H1 (cell line): ENCODE measurements around the gene PPEF2. TPM values are rescaled to one million over a fixed set of nuclear protein-coding genes. Genes with fewer than 3 reads are reported as not detected.

Source experiments
- CHD2 ChIP-seq: IDR thresholded peaks from 2 replicates; pipeline ENCODE4 v1.6.1; 2012; ENCODE audit warnings: low read length, improper control_type of control experiment
- NRF1 ChIP-seq: IDR thresholded peaks from 2 replicates; pipeline ENCODE4 v1.6.1; 2011; ENCODE audit warnings: mild to moderate bottlenecking, low read depth, low read length, improper control_type of control experiment
- POLR2A ChIP-seq, 2 experiments: IDR thresholded peaks; 1 replicate in 1 of 2; 2 replicates in 1 of 2; pipeline ENCODE4 v1.6.1; 2011; ENCODE audit warnings: low read depth in 2 of 2, low read length in 2 of 2, mild to moderate bottlenecking in 2 of 2; ENCODE audit errors: control extremely low read depth in 1 of 2
- polyA plus RNA-seq, 7 experiments: library from polyadenylated mRNA; depleted of rRNA in 3 of 7; stranded (reverse) in 5 of 7; unstranded in 2 of 7; fragments of >200 nt in 5 of 7; fragments of 200-250 nt in 2 of 7; gene quantifications; 1 replicate in 5 of 7; 2 replicates in 1 of 7; 4 replicates in 1 of 7; pipeline versions ENCODE4 v1.2.1 to v1.2.3, GENCODE V29; 2011 to 2013; ENCODE audit warnings: missing spikeins in 2 of 7, mixed read lengths in 2 of 7
- total RNA-seq: library from RNA; stranded (reverse); fragmentation: NEBNext Ultra II Directional; extraction: Animal tissue kit (Norgen Biotek cat#: 25700); gene quantifications from 2 replicates; pipeline ENCODE4 v1.2.1, GENCODE V29; 2021
- TF ChIP-seq, protein P1 (sequence below): fragments of 300-600 bp; sonication (generic); IDR thresholded peaks from 2 replicates; pipeline ENCODE4 v1.7.1; 2012; ENCODE audit warnings: low read length, moderate library complexity, mild to moderate bottlenecking, inconsistent platforms; ENCODE audit not compliant: insufficient replicate concordance
- TF ChIP-seq, protein P2 (sequence below), 3 experiments: IDR thresholded peaks; 1 replicate in 2 of 3; 2 replicates in 1 of 3; pipeline versions ENCODE4 v1.5.1 to v1.6.1; 2011; ENCODE audit warnings: low read length in 3 of 3, mild to moderate bottlenecking in 3 of 3, inconsistent platforms in 2 of 3, low read depth in 1 of 3, moderate library complexity in 1 of 3; ENCODE audit not compliant: insufficient read depth in 1 of 3; ENCODE audit errors: control extremely low read depth in 1 of 3

Gene PPEF2
- total and polyA plus RNA-seq, 2 of the 8 experiments (the other 6 are each of a cell fraction or from before 2014, with no cell fraction given): not detected

DNA sequence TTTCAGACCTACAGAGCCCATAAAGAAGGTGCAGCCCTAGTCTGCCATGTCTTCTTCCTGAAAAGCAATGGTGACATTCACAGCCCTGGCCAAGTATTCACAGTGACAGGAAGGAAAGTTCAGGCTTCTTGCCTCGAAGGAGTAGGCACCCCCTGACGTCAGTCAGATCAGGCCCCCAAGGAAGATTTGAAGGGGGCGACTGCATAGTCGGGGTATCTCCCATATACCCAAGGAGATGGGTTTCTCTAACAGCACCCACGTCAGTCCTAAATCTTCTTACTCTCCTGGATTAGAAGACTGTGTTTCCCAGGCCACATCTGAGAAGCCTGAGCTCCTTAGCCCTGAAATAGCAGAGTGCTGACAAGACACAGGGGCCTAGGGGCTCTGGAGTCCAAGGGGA lies at the start of gene PPEF2 (continued):
- TF ChIP-seq, protein P1, sequence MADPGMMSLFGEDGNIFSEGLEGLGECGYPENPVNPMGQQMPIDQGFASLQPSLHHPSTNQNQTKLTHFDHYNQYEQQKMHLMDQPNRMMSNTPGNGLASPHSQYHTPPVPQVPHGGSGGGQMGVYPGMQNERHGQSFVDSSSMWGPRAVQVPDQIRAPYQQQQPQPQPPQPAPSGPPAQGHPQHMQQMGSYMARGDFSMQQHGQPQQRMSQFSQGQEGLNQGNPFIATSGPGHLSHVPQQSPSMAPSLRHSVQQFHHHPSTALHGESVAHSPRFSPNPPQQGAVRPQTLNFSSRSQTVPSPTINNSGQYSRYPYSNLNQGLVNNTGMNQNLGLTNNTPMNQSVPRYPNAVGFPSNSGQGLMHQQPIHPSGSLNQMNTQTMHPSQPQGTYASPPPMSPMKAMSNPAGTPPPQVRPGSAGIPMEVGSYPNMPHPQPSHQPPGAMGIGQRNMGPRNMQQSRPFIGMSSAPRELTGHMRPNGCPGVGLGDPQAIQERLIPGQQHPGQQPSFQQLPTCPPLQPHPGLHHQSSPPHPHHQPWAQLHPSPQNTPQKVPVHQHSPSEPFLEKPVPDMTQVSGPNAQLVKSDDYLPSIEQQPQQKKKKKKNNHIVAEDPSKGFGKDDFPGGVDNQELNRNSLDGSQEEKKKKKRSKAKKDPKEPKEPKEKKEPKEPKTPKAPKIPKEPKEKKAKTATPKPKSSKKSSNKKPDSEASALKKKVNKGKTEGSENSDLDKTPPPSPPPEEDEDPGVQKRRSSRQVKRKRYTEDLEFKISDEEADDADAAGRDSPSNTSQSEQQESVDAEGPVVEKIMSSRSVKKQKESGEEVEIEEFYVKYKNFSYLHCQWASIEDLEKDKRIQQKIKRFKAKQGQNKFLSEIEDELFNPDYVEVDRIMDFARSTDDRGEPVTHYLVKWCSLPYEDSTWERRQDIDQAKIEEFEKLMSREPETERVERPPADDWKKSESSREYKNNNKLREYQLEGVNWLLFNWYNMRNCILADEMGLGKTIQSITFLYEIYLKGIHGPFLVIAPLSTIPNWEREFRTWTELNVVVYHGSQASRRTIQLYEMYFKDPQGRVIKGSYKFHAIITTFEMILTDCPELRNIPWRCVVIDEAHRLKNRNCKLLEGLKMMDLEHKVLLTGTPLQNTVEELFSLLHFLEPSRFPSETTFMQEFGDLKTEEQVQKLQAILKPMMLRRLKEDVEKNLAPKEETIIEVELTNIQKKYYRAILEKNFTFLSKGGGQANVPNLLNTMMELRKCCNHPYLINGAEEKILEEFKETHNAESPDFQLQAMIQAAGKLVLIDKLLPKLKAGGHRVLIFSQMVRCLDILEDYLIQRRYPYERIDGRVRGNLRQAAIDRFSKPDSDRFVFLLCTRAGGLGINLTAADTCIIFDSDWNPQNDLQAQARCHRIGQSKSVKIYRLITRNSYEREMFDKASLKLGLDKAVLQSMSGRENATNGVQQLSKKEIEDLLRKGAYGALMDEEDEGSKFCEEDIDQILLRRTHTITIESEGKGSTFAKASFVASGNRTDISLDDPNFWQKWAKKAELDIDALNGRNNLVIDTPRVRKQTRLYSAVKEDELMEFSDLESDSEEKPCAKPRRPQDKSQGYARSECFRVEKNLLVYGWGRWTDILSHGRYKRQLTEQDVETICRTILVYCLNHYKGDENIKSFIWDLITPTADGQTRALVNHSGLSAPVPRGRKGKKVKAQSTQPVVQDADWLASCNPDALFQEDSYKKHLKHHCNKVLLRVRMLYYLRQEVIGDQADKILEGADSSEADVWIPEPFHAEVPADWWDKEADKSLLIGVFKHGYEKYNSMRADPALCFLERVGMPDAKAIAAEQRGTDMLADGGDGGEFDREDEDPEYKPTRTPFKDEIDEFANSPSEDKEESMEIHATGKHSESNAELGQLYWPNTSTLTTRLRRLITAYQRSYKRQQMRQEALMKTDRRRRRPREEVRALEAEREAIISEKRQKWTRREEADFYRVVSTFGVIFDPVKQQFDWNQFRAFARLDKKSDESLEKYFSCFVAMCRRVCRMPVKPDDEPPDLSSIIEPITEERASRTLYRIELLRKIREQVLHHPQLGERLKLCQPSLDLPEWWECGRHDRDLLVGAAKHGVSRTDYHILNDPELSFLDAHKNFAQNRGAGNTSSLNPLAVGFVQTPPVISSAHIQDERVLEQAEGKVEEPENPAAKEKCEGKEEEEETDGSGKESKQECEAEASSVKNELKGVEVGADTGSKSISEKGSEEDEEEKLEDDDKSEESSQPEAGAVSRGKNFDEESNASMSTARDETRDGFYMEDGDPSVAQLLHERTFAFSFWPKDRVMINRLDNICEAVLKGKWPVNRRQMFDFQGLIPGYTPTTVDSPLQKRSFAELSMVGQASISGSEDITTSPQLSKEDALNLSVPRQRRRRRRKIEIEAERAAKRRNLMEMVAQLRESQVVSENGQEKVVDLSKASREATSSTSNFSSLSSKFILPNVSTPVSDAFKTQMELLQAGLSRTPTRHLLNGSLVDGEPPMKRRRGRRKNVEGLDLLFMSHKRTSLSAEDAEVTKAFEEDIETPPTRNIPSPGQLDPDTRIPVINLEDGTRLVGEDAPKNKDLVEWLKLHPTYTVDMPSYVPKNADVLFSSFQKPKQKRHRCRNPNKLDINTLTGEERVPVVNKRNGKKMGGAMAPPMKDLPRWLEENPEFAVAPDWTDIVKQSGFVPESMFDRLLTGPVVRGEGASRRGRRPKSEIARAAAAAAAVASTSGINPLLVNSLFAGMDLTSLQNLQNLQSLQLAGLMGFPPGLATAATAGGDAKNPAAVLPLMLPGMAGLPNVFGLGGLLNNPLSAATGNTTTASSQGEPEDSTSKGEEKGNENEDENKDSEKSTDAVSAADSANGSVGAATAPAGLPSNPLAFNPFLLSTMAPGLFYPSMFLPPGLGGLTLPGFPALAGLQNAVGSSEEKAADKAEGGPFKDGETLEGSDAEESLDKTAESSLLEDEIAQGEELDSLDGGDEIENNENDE: no peak
- no peak for TF ChIP-seq POLR2A (IDR thresholded peaks at IDR 0.05; ENCODE audit: control extremely low read depth in 1 of 2, low read depth in 2 of 2, low read length in 2 of 2)
- no peak for TF ChIP-seq NRF1
- TF ChIP-seq, protein P2, sequence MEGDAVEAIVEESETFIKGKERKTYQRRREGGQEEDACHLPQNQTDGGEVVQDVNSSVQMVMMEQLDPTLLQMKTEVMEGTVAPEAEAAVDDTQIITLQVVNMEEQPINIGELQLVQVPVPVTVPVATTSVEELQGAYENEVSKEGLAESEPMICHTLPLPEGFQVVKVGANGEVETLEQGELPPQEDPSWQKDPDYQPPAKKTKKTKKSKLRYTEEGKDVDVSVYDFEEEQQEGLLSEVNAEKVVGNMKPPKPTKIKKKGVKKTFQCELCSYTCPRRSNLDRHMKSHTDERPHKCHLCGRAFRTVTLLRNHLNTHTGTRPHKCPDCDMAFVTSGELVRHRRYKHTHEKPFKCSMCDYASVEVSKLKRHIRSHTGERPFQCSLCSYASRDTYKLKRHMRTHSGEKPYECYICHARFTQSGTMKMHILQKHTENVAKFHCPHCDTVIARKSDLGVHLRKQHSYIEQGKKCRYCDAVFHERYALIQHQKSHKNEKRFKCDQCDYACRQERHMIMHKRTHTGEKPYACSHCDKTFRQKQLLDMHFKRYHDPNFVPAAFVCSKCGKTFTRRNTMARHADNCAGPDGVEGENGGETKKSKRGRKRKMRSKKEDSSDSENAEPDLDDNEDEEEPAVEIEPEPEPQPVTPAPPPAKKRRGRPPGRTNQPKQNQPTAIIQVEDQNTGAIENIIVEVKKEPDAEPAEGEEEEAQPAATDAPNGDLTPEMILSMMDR (IDR thresholded peaks at IDR 0.05; ENCODE audit: control extremely low read depth in 1 of 3, insufficient read depth in 1 of 3, low read depth in 1 of 3, low read length in 3 of 3): no peak
- no peak for TF ChIP-seq CHD2
